Activated T-cell treated with anti-CD3 and anti-CD28 coated beads for 1 hour (primary cell): ENCODE results near the gene CLOCK.
"Not testable (repeated sequence)": the region's sequence is repeated elsewhere in the genome, so short reads cannot be mapped to it uniquely, and the experiment has no call there.

Experiments
- DNase-seq: peaks from one replicate; pipeline ENCODE4 v3.0.0-alpha.2; 2020; ENCODE audit warnings: low read depth

The CLOCK gene

DNA sequence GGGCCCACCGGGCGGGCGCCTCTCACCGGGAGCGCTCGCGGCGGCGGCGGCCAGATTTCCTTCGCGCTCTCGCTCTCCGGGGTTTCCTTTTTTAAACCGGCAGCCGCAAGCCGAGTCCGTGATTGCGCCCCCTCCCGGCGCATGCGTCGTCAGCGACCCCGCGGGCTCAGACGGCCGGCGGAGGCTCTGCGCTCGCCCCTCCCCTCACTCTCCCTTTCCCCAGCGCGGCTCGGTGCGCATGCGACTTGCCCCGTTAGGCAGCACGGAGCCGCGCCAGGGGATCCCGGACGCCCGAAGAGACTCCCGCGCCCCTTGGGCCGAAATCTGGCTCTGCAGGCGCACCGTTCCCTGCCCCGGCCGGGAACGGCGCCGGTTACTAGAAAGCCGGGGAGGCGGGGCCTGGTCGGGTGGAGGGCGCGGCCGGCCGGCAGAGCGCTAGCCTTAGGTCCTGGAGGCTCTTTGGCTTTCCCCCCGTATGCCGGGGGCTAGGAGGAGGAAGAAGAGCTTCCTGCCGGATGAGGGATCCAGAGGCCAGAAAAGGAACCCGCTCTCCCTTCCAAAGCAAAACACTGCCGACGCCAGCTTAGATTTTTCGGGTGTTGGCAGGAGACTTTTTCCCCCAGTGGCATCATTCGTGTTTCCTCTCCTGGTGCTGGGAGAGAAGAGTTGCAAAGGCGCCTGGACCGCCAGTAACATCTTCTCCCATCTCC lies at the start of gene CLOCK:
Gene CLOCK (minus strand): TSS at position 154 of the 710 bp plus-strand sequence. CDS start 64,124 bp downstream, outside the sequence.
- DNase-seq = peak; percentile 76

- no peak for DNase-seq
Measured at GRCh38 chr4:55592014-55592413, 45.3 kb upstream of the CLOCK start, which contains the start of gene PDCL2. Gene PDCL2, minus strand, starts transcription at chr4:55592245. Its CDS starts 136 bp downstream, at chr4:55592109.

- DNase-seq = no peak
Measured at GRCh38 chr4:55588160-55588559, 41.5 kb upstream of the CLOCK start.

GRCh38 chr4:55582773-55583172 lies 36.1 kb upstream of the CLOCK start:
- DNase-seq = not testable (repeated sequence)

- no peak for DNase-seq
Measured at GRCh38 chr4:55578341-55579010, 31.8 kb upstream of the CLOCK start.

DNA sequence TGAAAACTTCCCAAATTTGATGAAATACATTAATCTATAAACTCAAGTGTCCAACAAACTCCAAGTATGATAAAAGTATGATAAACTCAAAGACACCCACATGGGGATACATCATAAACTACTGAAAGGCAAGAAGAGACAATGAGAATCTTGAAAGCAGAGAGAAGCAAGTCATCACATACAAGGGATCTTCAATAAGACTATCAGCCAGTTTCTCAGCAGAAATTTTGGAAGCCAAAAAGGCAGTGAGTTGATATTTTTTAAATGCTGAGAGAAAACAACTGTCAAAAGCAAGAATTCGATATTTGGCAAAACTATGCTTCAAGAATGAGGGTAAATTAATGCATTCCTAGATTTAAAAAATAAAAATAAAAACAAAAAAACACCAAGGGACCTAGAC lies 28.8 kb upstream of the CLOCK start:
- DNase-seq = no peak

- no peak for DNase-seq
Measured at GRCh38 chr4:55574252-55574651, 27.5 kb upstream of the CLOCK start.

DNA sequence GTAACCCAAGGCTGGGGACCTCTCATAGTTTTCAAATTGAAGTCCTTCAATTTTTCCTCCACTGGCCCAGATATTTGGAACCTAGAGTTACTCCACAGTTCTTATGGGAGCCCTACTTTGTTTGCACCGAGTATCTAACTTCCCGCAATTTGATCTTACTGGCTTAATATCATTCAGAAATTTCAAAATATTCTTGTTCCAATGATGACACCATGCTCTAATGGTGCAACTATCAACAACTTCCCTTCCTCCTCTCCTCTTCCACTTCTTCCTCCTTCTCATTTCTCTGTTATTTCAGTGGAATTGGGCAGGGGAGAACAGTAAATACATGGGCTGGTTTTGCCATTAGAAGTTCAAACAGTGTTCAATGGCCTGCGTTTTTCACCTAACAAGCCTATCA lies 25.1 kb upstream of the CLOCK start:
- no peak for DNase-seq

DNA sequence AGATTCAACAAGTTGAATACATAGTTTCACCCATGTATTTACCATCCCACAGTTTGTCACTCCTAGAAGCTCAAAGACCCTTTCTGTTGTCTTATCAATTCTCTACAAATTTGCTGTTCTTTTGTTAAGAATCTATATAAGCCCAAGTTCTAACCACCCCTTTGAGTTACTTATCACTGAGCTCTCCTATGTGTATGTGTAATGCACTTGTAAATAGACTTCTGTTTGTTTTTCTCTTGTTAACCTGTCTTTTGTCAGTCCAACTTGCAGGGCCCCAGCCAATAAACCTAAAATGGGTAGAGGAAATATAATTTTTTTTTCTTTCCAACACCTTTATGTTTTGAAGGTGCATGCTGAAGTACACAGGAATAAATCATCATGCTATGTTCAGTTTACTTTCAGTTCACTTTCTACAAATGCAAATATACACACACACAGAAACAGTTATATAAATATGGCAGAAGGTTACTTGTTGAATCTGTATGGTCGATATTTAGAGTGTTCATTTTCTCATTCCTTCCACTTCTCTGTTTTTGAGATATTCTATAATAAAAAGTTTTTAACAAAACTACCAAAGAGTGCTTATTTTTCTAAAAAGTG lies 22.3 kb upstream of the CLOCK start:
- no peak for DNase-seq

GRCh38 chr4:55561889-55562288 lies 15.2 kb upstream of the CLOCK start:
- DNase-seq = no peak

DNA sequence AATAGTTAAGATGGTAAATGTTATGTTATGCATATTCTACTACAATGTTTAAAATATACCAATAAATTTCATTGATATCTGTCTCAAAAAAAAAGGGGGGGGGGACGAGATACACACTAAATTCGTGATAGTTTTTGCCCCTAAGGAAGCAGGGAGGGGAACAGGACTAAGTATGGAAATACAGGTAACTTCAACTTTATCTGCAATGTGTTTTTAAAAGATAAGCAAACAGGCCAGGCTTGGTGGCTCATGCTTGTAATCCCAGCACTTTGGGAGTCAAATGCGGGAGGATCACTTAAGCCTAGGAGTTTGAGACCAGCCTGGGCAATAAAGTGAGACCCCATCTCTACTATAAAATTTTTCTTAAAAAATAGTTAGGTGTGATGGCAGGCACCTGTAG lies 13.4 kb upstream of the CLOCK start:
- DNase-seq = no peak

GRCh38 chr4:55554453-55555030 lies 7.8 kb upstream of the CLOCK start:
- DNase-seq = no peak

DNA sequence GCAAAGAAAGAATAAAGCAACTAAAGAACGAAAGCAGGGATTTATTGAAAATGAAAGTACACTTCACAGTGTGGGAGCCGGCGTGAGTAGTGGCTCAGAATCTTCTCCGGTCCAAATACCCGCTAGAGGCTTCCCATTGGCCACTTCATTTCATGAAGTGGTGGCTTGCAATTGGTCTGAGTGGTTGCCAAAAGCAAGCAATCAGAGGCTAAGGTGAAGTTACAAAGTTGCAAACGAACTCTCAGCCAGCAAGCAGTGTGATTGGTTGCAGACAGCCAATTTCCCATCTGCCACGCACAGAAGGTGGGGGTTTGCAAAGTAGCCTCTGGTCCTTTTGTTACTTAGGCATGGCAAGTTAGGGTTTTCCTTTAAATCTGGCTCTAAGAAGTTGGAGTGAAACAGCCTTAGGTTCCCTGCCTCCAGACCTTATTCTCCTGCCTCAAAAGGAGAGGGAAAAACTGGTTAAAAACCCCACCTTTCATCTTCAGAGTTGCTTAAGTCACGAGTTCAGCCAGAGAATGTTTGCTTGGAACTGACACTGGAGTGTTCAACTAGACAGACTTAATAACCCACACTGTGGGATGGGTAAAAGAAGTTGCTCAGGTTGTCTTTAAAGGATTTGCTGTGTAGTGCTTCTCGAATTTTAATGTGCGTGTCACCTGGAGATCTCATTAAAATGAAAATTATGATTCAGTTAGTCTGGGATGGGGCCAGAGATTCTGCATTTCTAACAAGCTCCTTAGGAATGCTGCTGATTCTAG lies 6.9 kb upstream of the CLOCK start:
- no peak for DNase-seq

DNA sequence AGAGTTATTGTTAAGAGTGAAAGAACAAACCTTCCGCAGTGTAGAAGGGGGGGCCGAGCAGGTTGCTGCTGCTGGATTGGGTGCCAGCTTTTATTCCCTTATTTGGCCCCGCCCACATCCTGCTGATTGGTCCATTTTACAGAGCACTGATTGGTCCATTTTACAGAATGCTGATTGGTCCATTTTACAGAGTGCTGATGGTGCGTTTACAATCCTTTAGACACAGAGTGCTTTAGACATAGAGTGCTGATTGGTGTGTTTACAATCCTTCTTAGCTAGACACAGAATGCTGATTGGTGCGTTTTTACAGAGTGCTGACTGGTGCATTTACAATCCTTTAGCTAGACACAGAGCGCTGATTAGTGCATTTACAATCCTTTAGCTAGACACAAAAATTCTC lies 5.3 kb upstream of the CLOCK start:
- DNase-seq = not testable (repeated sequence)

GRCh38 chr4:55549888-55550287 lies 3.2 kb upstream of the CLOCK start:
- DNase-seq = no peak

- DNase-seq = no peak
Measured at GRCh38 chr4:55547918-55548317, 1.2 kb upstream of the CLOCK start.

DNA sequence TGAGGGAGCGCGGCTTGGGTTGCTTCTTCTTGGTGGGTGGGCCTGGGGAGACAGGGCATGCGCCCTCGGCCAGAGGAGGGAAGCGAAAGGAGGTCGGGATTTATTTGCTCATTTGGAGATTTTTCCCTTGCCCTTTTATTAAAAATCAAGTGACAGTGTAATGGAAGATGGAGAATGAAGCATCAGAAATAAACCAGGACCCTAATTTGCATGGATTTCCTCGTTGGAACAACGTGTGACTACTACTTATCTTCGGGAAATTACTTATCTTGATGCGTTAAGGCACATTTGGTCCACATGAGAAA lies 709 bp upstream of the CLOCK start:
- DNase-seq = no peak

- DNase-seq = no peak
Measured at GRCh38 chr4:55546506-55546755, 278 bp downstream of the CLOCK start.

DNA sequence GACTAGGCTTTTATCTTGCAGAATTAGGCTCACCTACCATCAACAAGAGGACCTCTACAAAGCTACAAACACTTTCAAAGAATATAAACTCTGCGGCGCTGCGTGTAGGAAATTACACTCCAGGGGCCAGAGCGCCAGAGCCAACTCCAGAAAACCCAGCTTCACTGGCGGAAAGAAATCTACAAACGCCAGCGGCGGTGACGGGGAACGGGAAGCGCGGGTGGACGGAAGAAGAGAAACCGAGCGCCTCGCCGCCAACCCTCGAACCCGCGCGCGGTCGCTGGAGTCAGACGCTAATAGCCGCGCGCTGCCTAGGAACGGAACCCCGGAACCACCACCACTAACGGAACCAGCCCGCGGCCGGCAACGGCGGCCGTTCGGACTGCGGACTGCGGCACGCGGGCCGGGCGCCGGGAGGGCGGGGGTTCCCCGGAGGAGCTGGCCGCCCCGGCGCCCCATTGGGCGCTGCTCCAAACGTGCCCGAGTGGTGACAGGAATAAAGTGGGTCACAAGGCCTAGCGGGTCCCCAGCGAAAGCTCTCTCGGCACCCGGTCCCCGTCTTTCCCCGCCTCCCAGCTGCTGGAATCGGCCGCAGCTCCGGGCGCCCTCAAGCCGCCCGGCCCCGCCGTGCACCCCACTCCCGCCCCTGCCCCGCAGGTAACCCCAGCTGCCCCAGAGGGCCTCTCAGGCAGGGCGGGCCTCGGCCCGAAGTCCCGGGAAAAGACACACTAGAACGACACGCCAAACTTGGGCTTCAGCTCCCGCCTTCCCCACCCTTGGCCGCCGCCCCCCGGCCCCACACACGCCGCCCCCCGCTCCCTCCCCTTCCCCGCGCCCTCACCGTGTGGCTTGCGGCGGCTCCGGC lies 836 bp downstream of the CLOCK start:
- DNase-seq = peak; percentile 45

DNA sequence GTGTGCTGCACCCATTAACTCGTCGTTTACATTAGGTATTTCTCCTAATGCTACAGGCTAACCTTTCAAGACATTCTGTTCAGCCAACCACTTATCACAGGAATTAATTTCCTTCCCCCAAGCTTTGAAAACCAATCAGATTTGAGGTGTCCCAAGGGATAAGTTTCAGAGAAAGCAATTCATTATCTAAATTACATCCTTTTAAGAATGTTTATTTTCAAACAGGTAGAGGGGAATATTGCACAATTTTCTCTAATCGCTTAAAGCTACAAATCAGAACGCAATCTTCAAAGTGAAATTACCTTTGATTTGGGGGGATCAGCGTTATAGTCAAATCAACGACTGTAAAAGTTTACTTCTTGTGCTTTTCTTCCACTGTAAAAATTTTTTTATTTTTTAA lies 1.6 kb downstream of the CLOCK start:
- no peak for DNase-seq

- DNase-seq = no peak
Measured at GRCh38 chr4:55543858-55544257, 2.9 kb downstream of the CLOCK start.

DNA sequence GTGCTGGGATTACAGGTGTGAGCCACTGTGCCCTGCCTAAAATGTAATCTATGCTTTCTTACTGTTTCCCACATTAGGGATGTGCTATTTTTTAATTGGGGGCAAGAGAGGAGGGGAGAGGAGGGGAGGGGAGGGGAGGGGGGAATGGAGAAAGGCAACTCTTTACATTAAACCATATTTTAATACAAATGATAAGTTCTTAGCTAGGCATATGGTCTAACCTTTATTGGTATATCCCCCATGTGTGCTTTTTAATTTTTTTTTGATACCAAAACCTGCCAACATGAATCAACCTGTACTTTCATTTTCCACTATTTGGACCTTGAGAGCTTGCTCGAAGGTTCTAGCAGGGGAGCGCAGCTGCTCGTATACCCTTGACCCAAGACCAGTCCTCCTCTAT lies 6.4 kb downstream of the CLOCK start:
- no peak for DNase-seq
